Activated T-helper 1 cell treated with anti-CD3 and anti-CD28 coated beads, Interleukin-12 subunit alpha, Interleukin-12 subunit beta, Interleukin-2, Interleukin-4 antibody, amounts not matched to agents 30 ng/mL and 10 ng/mL and 1 ng/mL, durations not matched to agents 14 hours and 24 hours and 36 hours (primary cell): ENCODE measurements around the gene COMMD7. TPM values are rescaled to one million over a fixed set of nuclear protein-coding genes. Genes with fewer than 3 reads are reported as not detected.
"Not testable (repeated sequence)": the region's sequence is repeated elsewhere in the genome, so short reads cannot be mapped to it uniquely, and the experiment has no call there.

Experiments used
- DNase-seq: peaks from one replicate; pipeline ENCODE4 v3.0.0; 2021; ENCODE audit warnings: low spot score
- H3K27ac Mint-ChIP-seq: one replicate; pipeline ENCODE4 v1.8.0; 2021; ENCODE audit warnings: mild to moderate bottlenecking, mixed read lengths
- H3K27me3 Mint-ChIP-seq: one replicate; pipeline ENCODE4 v1.8.0; 2022; ENCODE audit warnings: mild to moderate bottlenecking, moderate library complexity, mixed read lengths; ENCODE audit not compliant: insufficient read depth
- H3K36me3 Mint-ChIP-seq: one replicate; pipeline ENCODE4 v1.8.0; 2021; ENCODE audit warnings: low read depth, mixed read lengths
- H3K4me1 Mint-ChIP-seq: one replicate; pipeline ENCODE4 v1.8.0; 2021; ENCODE audit warnings: low read depth, mixed read lengths
- H3K4me3 Mint-ChIP-seq: one replicate; pipeline ENCODE4 v1.8.0; 2021; ENCODE audit warnings: mild to moderate bottlenecking, moderate library complexity, mixed read lengths
- H3K9me3 Mint-ChIP-seq: one replicate; pipeline ENCODE4 v1.8.0; 2021; ENCODE audit warnings: mixed read lengths
- intact Hi-C: fragments of 100-400 bp; cut with micrococcal nuclease; formaldehyde crosslinking; loops from one replicate; pipeline ENCODE4 v1.15.1; 2024
- total RNA-seq: library from RNA; stranded (reverse); gene quantifications from 2 replicates; pipeline ENCODE4 v1.2.3, GENCODE V29; 2022

The COMMD7 gene
- total RNA-seq, 1 donor from 2014 or later: 43.0 TPM

GRCh38 chr20:32697608-32698007, 45.7 kb downstream of the COMMD7 start:
- Mint-ChIP-seq H3K9me3 (no peaks in the 10 kb centered on the region), H3K36me3 (peaks cover 14% of the 10 kb centered on the region), H3K27ac (no peak overlapping the region), H3K27me3 (no peaks in the 10 kb centered on the region), H3K4me3 (no peak overlapping the region), H3K4me1 (peaks cover 5% of the 10 kb centered on the region)
- DNase-seq: no peak
- intact Hi-C loops: no loop called here

- peaks cover 5% of the 10 kb centered on the region for H3K4me1 Mint-ChIP-seq
- no peaks in the 10 kb centered on the region for H3K27me3 Mint-ChIP-seq
- DNase-seq: no peak
- no peaks in the 10 kb centered on the region for H3K9me3 Mint-ChIP-seq
- H3K36me3 Mint-ChIP-seq: peaks cover 5% of the 10 kb centered on the region
- intact Hi-C loops: no loop called here
- H3K4me3 Mint-ChIP-seq: no peak overlapping the region
- no peak overlapping the region for H3K27ac Mint-ChIP-seq
Measured at GRCh38 chr20:32695089-32695488, 48.2 kb downstream of the COMMD7 start.

- H3K9me3 Mint-ChIP-seq, H3K4me1 Mint-ChIP-seq, intact Hi-C loops, H3K4me3 Mint-ChIP-seq, H3K36me3 Mint-ChIP-seq, H3K27me3 Mint-ChIP-seq, H3K27ac Mint-ChIP-seq, DNase-seq: not testable (repeated sequence)
Measured at GRCh38 chr20:32688966-32689365, 54.3 kb downstream of the COMMD7 start.

GRCh38 chr20:32687180-32687532, 56.1 kb downstream of the COMMD7 start:
- Mint-ChIP-seq H3K4me3 (no peak overlapping the region), H3K36me3 (no peaks in the 10 kb centered on the region), H3K4me1 (peaks cover 5% of the 10 kb centered on the region), H3K27ac (no peak overlapping the region), H3K27me3 (no peaks in the 10 kb centered on the region), H3K9me3 (no peaks in the 10 kb centered on the region)
- intact Hi-C loops: no loop called here
- no peak for DNase-seq

GRCh38 chr20:32686530-32687179, 56.6 kb downstream of the COMMD7 start:
- Mint-ChIP-seq H3K36me3 (no peaks in the 10 kb centered on the region), H3K9me3 (no peaks in the 10 kb centered on the region), H3K4me1 (peaks cover 8% of the 10 kb centered on the region), H3K4me3 (no peak overlapping the region), H3K27me3 (no peaks in the 10 kb centered on the region), H3K27ac (no peak overlapping the region)
- intact Hi-C loops: no loop called here
- DNase-seq: no peak

GRCh38 chr20:32685541-32686529, 57.4 kb downstream of the COMMD7 start:
- Mint-ChIP-seq H3K27ac (no peak overlapping the region), H3K9me3 (no peaks in the 10 kb centered on the region), H3K36me3 (no peaks in the 10 kb centered on the region), H3K4me1 (peaks cover 14% of the 10 kb centered on the region), H3K27me3 (no peaks in the 10 kb centered on the region), H3K4me3 (no peak overlapping the region)
- DNase-seq: no peak
- intact Hi-C loops: no loop called here

GRCh38 chr20:32682508-32682987, 60.7 kb downstream of the COMMD7 start:
- Mint-ChIP-seq H3K27me3 (no peaks in the 10 kb centered on the region), H3K27ac (peak overlapping the region; percentile 2), H3K9me3 (no peaks in the 10 kb centered on the region), H3K36me3 (no peaks in the 10 kb centered on the region), H3K4me1 (peaks cover 18% of the 10 kb centered on the region), H3K4me3 (no peak overlapping the region)
- intact Hi-C loops: no loop called here
- no peak for DNase-seq

GRCh38 chr20:32681175-32682084, 61.8 kb downstream of the COMMD7 start:
- Mint-ChIP-seq H3K4me3 (no peak overlapping the region), H3K36me3 (no peaks in the 10 kb centered on the region), H3K27me3 (no peaks in the 10 kb centered on the region), H3K9me3 (no peaks in the 10 kb centered on the region), H3K27ac (peak overlapping the region; percentile 29), H3K4me1 (peaks cover 18% of the 10 kb centered on the region)
- no peak for DNase-seq
- intact Hi-C loops: no loop called here

- no peak overlapping the region for H3K4me3 Mint-ChIP-seq
- no peaks in the 10 kb centered on the region for H3K36me3 Mint-ChIP-seq
- H3K9me3 Mint-ChIP-seq: no peaks in the 10 kb centered on the region
- H3K27ac Mint-ChIP-seq: no peak overlapping the region
- no peaks in the 10 kb centered on the region for H3K27me3 Mint-ChIP-seq
- intact Hi-C loops: no loop called here
- H3K4me1 Mint-ChIP-seq: peaks cover 18% of the 10 kb centered on the region
- DNase-seq: no peak
Measured at GRCh38 chr20:32680544-32681174, 62.6 kb downstream of the COMMD7 start.

GRCh38 chr20:32678948-32679347, 64.3 kb downstream of the COMMD7 start:
- H3K4me3 Mint-ChIP-seq: no peak overlapping the region

GRCh38 chr20:32675223-32675975, 67.9 kb downstream of the COMMD7 start:
- intact Hi-C loops: no loop called here
- H3K27ac Mint-ChIP-seq: no peak overlapping the region

More at GRCh38 chr20:32678948-32679347, 64.3 kb downstream of the COMMD7 start:
- no peaks in the 10 kb centered on the region for H3K36me3 Mint-ChIP-seq
- H3K27me3 Mint-ChIP-seq: no peaks in the 10 kb centered on the region
- intact Hi-C loops: no loop called here
- DNase-seq: no peak
- H3K27ac Mint-ChIP-seq: no peak overlapping the region
- peaks cover 18% of the 10 kb centered on the region for H3K4me1 Mint-ChIP-seq
- no peaks in the 10 kb centered on the region for H3K9me3 Mint-ChIP-seq

More at GRCh38 chr20:32675223-32675975, 67.9 kb downstream of the COMMD7 start:
- Mint-ChIP-seq H3K27me3 (no peaks in the 10 kb centered on the region), H3K9me3 (no peaks in the 10 kb centered on the region), H3K4me3 (no peak overlapping the region), H3K4me1 (peaks cover 8% of the 10 kb centered on the region), H3K36me3 (no peaks in the 10 kb centered on the region)
- DNase-seq: no peak
